AG20443 (cell line): Measurements from ENCODE around the gene CYP24A1.

Source experiments
- DNase-seq: peaks from one replicate; pipeline ENCODE4 v3.0.0; 2012; ENCODE audit warnings: low spot score, mixed read lengths

The CYP24A1 gene

DNA sequence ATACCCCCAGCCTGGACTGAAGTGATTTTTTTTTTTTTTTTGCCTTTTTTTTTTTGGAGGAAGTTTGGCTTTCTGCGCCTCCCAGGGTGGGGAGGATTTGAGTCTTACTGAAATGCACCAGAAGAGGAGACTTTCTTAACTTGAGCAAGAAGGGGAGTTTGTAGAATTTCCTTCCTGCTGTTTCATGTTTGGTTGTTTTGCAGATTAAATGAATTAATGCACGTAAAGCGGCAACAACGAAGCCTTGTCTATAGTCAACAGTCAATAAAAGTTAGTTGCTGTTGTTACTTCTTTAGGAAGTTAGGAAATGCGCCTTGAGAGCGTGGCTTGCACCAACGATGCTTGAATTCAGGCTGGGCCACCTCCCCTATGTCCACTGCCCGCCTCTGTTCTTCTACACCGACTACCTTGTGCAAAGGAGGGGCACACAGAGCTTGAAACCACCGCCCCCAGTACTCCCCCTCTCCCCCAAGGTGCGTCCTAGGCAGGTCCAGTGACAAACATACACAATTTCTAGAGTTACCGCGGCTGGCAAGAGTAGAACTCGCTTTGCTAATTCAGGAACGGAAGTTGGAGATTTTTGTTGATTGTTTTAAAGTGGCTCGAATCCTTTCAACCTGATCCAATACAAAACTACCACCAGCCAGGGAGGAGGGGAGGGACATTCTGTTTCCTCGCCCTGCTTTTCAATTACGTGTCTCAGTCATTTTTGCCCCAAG lies 830 bp upstream of the CYP24A1 start:
- DNase-seq = no peak

DNA sequence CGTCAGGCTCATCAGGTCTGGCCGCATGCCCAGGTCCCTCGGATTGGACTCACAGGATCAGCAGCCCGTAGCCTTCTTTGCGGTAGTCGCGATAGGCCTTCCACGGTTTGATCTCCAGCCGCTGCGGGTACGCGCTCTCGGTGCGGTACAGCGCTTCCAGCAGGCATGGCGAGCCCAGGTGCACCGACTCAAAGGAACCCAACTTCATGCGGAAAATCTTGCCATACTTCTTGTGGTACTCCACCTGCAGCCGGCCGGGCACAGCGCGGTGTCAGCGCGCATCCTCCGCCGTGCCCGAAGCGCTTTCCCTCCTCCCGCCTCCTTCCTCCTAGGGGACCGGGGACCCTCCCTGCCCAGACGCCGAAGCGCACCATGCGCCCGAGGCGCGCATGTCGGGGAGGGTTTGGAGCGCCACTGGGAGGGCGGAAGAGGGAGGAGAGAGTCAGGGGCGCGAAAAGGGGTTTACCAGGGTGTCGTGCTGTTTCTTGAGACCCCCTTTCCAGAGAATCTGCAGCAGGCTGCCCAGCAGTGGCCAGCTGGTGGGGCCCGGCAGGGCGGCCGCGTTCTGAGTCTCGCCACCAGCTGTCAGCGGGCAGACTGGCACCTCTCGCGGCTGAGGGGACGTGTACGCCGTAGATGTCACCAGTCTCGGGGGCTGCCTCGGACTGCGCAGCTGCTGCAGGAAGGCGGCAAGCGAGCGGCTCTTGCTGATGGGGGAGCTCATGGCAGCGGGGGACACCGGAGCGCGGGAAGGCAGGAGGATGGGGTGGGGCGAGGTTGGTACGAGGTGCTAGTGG lies 732 bp downstream of the CYP24A1 start:
- peak; percentile 21 for DNase-seq

- DNase-seq = no peak
Measured at GRCh38 chr20:54172532-54172855, 1.3 kb downstream of the CYP24A1 start.

DNA sequence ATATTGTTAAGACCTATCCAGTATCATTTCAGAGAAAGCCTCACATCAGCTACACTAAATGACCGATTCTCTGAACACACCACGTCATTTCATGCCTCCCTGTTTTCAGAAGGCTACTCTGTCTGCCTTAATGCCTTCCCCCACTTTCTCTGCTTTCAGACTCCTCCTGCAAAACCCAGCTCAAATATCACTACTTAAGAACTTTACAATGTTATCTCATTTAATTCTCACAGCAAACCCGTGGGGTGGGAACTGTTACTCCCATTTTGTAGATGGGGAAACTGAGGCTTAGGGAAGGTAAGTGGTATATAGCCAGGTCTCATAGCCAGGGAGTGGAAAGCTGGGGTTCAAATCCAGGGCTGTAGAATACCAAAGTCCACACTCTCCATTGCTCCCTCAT lies 2.8 kb downstream of the CYP24A1 start:
- DNase-seq = no peak

DNA sequence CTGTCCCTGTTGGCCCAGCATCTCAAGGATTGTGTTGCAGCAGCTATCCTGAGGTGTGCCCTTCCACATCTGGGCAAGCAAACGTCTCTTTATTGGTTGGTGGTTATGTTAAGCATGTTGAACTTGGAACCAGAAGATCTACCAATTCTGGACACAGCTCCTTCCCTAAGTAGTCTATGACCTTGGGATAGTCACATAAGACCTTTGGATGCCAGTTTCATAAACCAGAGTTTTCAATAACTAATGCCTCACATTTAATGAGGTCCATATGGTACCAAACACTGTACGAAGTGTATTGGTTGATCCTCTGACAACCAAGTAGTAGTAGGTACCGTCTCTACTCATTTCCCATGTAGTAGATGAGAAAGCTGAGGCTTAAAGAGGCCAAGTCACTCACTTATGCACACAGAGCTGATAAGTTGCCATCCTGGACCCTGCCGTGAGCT lies 3.7 kb downstream of the CYP24A1 start:
- DNase-seq = no peak

DNA sequence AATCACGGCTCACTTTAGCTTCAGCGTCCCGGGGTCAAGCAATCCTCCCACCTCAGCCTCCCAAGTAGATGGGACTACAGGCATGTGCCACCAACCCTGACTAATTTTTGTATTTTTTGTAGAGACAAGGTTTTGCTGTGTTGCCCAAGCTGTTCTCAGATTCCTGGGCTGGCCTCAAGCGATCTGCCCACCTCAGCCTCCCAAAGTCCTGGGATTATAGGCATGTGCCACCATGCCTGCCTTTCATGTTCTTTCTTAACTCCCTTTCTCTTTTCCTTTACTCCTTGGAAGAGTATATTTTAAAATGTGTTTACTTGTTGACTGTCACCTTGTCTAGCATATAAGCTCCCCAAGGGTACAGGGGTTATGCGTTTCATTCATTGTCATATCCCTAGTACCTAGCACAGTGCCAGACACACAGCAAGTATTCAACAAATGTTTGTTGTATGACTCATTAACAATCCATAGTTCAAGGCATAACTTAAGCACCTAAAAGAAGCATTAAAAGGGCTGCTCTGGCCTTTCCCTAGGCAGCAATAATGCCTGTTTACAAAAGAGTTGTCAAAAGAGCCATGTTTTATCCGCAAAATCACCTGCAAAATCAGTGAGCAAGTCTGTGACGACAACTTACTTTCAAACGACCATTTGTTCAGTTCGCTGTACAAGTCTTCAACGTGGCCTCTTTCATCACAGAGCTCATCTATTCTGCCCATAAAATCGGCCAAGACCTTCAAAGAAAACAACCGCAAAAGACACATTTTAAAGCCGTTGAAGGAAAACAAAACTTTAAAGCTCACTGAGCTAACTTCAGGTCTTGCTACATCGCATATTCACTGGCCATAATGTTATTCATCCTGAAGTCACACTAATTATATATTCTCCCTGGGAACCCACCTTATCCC lies 4.6 kb downstream of the CYP24A1 start:
- DNase-seq = no peak

DNA sequence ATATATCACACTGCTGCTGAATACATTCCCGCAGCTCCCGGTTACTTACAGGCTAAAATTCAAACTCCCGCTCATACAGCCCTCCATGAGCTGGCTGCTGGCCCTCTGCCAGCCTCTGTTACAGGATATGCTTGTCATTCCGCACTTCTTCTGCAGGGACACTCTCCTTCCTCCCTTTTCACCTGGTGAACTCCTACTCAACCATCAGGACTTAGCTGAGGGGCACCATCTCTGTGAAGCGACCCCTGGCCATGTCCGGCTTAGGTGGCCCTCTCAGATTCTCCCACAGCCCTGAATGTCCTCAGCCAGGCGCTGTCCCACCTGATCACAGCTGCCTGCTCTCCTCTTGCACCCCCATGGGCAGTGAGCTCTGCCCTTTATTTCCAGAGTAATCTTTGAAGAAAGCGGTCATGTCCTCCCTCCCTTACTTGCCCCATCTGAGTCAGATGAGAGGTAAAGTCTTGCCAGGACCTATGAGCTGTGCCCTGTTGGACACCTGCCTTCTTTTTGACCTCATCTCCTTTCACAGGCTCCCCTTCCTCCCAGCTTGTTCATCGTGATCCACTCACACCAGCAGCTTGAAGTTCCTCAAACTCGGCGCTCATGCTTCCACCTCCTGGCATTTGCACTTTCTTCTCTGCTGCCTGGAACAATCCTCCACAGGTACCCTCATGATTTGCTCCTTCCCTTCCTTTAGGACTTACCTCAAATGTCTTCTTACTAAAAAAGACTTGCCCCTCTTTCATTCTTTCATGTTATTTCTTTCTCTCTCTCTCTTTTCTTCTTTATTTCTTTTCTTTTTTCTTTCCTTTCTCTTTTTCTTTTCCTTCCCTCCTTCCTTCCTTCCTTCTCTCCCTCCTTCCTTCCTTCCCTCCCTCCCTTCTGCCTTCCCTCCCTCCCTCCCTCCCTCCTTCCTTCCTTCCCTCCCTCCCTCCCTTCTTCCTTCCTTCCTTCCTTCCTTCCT lies 5.6 kb downstream of the CYP24A1 start:
- DNase-seq = no peak

DNA sequence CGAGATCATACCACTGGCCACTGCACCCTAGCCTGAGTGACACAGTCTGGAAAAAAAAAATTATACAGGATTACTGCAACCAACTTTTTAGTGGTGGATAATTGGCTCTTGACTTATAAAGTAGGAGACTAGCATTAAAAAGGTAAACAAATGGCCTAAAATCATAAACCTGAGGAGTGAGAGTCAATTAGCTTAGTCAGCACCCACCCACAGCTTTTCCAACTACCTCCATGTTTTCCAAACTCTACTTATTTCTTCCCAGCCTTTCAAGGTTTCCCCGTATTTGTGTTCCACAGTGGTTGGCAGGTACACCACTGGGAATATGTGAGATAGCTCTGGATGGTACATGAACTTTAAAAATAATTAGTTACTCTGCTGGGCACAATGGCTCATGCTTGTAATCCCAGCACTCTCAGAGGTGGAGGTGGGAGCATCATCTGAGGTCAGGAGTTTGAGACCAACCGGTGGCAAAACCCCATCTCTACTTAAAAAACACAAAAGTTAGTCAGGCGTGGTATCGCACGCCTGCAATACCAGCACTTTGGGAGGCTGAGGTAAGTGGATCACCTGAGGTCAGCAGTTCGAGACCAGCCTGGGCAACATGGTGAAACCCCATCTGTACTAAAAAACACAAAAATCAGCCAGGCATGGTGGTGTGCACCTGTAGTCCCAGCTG lies 6.7 kb downstream of the CYP24A1 start:
- no peak for DNase-seq

GRCh38 chr20:54165803-54166202 lies 8.0 kb downstream of the CYP24A1 start:
- no peak for DNase-seq

- no peak for DNase-seq
Measured at GRCh38 chr20:54165014-54165413, 8.8 kb downstream of the CYP24A1 start.

DNA sequence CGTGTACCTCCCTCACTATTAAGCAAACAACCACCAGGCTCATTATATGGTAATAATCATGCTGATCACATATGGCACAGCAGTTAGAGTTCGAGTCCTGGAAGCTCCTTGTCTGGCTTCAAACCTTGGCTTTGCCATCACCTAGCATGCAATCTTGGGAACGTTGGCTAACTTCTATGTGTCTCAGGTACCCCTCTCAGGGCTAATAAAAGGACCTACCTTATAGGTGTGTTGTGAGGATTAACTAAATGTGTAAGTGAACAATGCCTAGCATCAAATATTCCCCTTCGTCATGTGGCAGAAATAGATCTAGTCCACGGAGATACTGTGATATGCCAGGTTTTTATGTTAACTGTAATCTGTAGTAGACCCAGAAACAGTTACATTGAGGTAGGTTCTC lies 10.4 kb downstream of the CYP24A1 start:
- no peak for DNase-seq

- DNase-seq = no peak
Measured at GRCh38 chr20:54162378-54163009, 11.3 kb downstream of the CYP24A1 start.

DNA sequence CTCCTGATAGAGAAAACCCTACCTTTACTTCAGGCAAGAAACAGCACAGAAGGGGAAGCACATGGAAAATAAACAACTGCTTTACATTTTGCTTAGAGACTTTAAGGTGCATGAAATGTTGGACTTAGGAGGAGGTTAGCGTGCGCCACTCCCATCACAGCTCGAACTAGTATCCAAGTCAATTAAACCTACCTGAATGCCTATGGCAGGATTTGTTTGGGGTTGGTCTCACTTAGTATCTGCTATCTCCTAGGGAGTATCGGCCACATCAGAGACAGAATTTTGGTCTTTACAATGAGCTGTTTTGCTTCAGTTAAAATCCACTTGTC lies 12.0 kb downstream of the CYP24A1 start:
- no peak for DNase-seq

DNA sequence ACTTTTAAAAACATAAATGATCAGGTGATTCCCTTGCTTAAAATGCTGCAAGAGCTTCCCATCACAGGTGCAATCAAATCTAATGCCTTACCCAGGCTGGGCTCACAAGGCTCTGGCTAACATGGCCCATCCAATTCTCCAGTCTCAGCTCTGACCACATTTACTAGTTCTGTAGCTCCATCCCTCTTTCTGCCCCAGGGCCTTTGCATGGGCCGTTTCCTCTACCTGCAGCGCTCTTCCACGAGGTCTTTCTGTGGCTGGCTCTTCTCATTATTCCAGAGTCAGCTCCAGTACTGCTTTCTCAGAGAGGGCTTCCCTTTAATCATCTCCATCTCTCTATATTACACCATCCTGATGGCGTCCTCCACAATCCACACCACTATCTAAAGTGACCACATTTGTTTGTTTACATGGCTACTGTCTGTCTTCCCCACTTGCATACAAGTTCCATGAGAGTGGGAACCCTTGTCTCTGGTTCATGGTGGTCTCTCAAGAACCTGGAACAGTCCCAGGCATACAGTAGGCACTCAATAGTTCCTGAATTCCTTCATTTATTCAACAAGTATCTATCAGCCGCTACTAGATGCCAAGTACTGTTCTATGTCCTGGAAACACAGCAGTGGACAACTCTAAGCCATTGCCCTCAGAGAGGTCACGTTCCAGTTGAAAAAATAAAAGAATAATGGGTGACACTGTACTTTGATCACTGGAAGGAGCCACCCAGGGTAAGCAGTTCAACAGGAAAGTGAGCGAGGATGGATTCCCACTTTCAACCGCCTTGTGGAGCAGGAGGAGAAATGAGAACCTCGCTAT lies 12.6 kb downstream of the CYP24A1 start:
- DNase-seq = no peak

DNA sequence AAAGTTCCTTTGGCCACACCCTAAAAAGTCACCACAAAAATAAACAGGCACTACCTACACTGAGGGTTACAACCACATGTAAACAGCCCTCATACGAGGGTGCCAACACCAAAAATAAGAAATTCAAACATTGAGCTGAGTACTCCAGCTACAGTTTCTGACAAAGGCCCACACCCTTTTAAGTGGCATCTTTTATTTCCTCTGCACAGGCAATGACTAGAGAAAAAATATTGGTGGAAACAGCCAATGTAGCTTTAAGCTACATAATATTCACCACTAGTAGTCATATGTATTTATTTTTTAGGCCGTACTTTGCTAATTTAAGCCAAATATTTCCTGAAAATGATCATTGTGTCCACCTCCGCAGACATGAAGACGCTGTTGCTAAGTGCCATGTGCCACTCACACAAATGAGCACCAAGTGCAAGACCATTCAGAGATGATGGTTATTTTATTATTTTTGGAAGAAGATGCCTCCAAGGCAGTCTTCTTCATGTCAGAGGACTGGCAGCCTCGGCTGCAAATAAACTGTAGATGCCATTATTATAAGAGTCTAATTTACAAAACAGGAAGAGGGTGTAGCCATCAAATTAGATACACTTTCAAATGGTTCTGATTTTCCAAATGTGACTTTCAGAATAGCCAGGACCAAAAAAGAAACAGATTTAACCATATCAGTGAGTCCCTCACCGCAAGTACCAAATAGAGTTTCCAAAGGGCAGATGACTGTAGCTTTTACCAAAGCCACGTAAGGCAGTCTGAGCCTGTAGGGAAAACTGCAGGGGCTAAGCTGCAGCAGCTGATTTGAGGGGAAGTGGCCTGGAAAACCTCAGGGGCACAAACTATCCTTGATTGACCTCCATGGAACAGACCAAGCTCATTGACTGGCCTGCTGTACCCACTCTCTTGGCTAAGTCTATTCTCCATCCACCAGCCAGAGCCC lies 13.4 kb downstream of the CYP24A1 start:
- DNase-seq = no peak

DNA sequence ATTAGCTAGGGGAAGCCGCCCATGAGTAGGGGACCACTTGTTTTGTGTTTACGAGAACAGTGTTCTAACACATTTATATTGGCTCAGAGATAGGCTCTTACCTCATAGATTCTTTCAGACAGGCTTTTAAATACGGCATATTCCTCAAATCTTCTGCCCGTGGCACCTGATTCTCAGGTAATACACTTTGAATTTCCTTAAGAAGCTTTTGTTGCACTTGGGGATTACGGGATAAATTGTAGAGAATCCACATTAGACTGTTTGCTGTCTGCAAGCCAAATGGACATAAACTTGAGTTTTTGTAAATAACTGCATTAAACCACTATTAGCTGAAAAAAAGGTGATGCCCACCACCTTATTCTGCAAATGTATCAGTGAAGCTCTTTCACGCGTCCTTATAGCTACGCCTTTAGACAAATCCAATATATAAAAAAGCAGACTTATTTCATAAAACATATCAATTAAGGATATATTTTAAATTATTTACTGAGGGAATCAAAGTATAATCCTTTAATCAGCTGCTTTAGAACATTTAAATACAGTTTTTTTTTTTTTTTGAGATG lies 14.8 kb downstream of the CYP24A1 start:
- no peak for DNase-seq

DNA sequence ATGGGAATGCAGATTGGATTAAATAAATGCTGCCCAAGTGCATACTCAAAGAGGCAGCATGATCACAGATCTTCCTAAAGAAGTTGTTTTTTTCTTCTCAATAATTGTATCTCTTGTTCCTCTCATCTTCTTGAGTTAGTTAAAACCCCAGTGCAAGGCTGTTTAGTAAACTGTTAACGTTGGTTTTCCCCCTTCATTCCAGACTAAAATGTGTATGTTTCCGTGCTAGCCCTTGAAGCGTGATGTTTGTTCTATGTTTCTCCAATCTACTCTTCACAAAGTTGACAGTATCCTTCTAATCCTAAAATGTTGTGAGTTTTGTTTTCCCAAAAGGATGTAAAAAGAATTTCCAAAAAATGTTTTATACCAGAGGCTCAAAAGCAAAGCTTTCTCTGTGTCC lies 15.6 kb downstream of the CYP24A1 start:
- DNase-seq = no peak
